ENCODE results near the gene AIF1.

The AIF1 gene

DNA sequence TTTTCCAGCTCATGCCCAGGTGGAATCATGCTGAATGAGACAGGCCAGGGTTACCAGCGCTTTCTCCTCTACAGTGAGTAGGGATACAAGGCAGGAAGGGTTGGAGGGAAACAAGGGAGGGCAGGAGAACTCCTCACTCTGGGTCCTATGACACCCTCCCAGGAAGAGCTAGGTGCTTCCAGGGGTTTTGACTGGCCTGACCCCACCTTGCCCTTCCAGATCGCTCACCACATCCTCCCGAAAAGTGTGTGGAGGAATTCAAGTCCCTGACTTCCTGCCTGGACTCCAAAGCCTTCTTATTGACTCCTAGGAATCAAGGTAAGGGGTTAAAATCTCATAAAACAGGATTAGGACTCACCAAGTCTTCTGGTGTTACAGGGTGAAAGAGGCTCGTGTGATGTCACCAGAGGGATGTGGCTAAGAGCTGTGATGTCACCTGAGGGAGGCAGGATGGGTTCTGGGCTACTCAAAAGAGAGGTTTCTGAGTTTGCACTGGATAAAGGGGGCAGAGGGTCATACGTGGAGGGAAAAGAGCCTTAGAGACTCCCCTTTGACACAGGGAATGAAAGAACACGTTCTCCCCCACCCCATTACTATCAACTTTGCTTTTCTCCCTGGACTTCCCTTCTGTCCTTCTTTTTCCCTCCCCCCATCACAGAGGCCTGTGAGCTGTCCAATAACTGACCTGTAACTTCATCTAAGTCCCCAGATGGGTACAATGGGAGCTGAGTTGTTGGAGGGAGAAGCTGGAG lies 42.5 kb downstream of the AIF1 start:
- TF ChIP-seq GATA3 (IDR thresholded peaks at IDR 0.05; ENCODE audit: low read depth, low read length) = no peak
- no peak for TF ChIP-seq GATA2 (IDR thresholded peaks at IDR 0.05; ENCODE audit: low read depth, low read length)

DNA sequence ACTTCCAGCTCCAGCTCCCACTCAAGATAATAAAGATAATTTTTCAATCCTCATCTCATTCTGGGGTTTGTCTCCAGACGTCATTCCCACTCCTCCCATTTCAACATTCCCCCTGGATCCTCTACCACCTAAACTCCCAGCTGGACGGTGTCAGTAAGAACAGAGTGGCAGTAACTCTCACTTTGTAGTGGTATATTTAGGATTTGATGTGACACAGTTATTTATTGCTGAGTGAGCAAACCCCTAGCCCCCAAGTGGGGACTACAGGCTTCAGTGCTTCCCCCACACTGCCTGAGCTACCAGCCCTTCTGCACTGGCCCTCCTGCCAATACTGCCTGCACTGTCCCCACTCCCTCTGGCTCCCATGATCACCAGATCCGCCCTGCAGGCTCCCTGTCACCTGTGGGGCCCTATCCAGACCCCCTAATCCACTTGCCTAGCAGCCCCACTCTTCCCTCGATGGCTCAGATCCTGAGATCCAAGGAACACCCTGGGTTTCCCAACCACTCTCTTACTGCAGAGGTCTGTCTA lies 43.2 kb downstream of the AIF1 start:
- TF ChIP-seq GATA2 (IDR thresholded peaks at IDR 0.05; ENCODE audit: low read depth, low read length) (no peak), GATA3 (IDR thresholded peaks at IDR 0.05; ENCODE audit: low read depth, low read length) (no peak)

DNA sequence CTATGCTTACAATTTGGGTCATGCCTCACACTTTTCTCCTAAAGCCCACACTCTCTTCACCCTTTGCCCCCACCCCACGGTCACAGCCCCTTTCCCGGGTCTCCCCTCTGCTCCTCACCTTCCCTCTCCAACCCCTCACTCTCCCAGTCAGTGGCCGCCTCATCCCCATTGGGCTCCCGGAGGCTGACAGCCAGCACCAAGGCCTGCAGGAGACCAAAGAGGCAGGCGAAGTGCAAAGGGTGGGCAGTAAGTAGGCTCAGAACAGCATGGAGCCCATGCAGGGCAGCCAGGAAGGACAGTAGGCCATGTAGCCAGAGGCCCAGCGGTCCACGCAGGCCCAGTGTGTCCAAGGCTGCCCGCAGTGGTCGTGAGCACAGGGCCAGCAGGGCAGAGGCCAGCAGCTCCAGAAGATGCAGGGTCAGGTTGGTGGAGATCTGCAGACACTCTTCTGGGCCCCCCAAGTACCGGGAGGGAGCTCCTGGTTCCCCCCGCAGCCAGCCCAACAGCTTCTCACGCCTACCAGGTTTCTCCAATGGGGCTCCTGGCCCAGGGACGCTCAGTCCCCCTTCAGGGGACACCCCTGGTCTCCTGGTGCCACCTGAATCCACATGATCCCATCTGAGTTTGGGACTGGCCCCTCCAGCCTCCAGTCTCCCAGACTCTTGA lies 44.1 kb downstream of the AIF1 start:
- TF ChIP-seq GATA3 (IDR thresholded peaks at IDR 0.05; ENCODE audit: low read depth, low read length) = no peak
- TF ChIP-seq GATA2 (IDR thresholded peaks at IDR 0.05; ENCODE audit: low read depth, low read length) = no peak

DNA sequence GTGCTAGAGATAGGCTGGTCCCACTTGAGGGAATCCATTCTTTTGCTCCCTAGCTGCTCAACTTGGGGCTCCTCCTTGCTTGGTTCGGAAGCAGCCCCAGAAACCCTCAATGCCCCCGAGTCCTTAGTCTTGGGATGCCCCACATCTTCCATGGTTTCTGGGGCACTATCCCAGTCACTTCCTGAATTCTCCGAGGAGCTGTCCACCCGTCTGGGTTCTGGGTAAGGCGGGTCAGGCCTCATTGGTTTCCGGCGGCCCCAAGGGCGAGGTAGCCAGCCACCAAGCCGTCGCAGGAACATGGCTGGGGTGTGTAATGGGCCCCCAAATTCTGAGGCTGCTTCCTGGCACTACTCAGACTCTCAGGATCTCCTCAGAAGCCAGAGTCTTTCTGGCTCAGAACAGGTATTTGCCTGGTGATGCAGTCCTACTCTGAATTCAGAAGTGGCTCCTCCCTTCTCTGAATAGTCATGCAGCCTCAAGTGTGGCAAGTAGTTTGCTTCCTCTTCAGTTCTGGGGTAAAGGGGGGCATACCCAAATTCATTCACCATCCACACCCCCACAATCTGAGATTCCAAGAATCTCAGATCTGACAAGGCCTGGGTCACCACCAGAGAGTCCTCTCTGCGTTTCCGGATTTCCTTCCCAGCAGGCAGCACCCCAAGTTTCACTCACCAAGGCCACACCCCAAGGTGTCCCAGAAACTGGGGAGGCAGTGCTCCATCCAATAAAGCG lies 44.8 kb downstream of the AIF1 start:
- TF ChIP-seq GATA3 (IDR thresholded peaks at IDR 0.05; ENCODE audit: low read depth, low read length) = no peak

DNA sequence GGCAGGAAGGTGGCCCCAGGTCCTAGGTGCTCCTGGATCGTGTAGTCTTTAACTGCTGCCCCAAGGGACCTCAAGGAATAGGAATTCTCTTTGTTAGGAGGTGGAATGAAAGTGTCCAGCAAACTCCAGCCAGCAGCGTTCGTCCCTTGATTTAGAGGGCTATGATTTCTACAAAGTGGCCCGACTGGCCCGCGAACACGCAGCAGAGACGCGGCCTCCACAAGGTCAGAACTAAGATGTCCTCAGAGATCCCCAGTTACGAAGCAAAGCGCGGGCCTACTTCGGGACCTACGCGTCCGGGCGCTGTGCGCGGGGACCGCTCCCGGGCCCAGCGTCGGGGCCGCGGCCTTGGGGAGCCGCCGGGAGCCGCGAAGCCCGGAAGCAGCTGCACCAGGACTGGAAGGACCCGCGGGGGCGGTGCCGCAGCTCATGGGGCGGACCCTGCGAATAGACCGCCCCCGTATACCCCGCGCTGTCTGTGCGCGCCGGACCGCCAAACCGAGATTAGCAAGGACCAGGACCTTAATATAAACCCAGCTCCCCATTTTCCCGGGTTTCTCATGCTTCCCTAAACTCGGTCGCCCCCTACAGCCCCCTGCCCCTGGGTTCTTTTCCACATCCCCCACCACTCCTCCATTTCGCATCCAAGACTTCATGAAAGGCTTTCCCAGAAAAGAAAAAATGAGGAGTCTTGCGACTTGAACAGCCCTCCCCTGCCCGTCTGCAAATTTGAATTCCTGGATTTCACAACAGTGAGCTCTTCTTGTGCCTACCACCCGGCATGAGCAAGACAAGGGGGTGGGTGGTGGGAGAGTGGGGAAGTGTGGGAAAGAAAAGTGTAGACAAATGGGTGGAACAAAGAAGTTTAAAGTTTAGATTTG lies 45.6 kb downstream of the AIF1 start, which contains the start of gene C6orf47:
Gene C6orf47 (minus strand): TSS at position 398 of the 881 bp plus-strand sequence. CDS start 831 bp downstream, outside the sequence.
- TF ChIP-seq GATA3 (IDR thresholded peaks at IDR 0.05; ENCODE audit: low read depth, low read length) (no peak), GATA2 (IDR thresholded peaks at IDR 0.05; ENCODE audit: low read depth, low read length) (no peak)

DNA sequence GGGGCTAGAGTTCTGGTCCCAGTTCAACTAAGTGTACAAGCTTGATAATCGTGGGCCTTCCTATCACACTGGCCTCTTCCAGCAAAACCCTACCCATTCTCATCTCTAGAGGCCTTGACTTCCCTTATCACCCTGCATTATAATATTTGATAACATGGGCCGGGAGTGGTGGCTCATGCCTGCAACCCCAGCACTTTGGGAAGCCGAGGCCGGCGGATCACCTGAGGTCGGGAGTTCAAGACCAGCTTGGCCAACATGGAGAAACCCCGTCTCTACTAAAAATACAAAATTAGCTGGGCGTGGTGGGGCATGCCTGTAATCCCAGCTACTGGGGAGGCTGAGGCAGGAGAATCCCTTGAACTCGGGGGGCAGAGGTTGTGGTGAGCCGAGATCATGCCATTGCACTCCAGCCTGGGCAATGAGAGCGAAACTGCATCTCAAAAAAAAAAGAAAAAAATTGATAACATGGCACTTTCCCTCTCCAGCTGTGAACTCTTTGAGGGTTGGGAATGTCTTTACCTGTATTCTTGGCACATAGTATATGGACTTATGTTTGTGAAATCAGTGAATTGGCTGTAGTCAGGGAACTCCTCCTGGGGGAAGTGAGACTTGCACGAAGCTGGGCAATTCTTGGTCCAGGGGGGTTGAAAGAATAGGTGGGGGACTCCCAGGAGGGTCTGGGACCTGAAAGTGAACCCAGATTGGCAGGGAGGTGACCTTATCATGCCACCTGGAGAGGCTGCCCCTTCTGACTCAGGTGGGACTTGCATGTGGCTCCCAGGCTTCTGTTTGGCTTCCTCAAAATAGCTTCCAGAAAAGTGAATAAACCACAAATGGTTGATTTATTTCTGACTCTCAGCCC lies 46.5 kb downstream of the AIF1 start:
- TF ChIP-seq GATA3 (IDR thresholded peaks at IDR 0.05; ENCODE audit: low read depth, low read length) (no peak), GATA2 (IDR thresholded peaks at IDR 0.05; ENCODE audit: low read depth, low read length) (no peak)

DNA sequence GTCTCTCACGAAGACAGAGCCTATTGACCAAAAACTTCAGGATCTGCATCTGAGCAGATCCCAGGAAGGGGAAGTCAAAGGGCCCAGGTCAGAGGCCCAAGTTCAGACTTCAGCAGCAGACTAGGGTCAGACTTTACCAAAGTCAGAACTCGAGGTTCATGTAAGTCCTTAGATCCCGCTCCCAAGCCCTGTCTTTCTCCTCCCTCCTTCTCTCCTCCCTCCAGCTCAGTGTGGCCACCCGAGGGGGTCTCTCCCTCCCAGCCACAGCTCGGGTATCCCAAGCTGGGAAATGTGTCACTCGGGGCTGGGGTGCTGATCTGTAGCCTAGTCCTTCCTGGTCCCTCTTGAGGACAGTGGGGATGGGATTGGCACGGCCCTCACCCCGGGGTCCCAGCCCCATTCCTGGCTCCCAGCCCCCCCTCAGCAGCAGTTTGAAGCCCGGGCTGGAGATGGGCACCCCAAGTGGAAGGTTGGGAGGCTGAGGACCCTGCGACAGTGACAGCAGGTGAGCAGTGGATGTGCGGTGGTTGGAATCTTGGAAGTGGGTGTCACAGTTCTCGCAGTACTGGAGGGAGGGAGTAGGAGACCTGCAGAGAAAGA lies 47.2 kb downstream of the AIF1 start:
- TF ChIP-seq GATA2 (IDR thresholded peaks at IDR 0.05; ENCODE audit: low read depth, low read length) = no peak
- no peak for TF ChIP-seq GATA3 (IDR thresholded peaks at IDR 0.05; ENCODE audit: low read depth, low read length)

DNA sequence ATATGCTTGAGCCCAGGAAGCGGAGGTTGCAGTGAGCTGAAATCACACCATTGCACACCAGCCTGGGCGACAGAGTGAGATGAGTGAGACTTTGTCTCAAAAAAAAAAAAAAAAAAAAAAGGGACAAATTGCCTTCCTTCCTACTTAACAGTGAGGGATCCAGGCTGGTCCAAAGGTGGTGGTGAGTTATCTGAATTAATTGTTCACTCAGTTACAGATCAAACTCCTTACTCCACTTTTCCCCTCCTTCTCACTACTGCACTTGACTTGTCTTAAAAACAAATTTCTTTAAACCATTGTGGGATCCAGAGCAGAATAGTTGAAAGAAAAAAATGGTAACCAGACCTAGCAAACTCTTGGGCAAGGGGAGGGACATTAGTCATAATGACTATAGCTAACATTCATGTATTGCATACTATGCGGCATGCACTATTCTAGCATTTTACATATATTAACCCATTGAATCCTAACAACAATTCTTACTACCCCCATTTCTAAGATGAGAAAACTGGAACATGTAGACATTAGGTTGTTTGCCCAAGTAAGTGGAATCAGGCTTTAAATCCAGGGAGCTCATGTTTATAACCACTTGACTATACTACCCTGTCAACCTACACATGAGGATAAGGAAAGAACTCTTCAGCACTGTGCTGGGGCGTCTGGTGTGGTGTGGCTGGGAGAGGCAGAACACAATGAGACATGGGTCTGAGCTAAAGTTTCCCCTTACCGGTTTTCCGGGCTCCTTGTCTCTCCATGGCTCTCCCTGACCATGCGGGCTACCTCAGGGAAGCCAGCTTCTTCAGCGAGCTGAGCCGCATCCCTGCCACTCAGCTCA lies 48.3 kb downstream of the AIF1 start:
- TF ChIP-seq GATA3 (IDR thresholded peaks at IDR 0.05; ENCODE audit: low read depth, low read length) (no peak), GATA2 (IDR thresholded peaks at IDR 0.05; ENCODE audit: low read depth, low read length) (no peak)

DNA sequence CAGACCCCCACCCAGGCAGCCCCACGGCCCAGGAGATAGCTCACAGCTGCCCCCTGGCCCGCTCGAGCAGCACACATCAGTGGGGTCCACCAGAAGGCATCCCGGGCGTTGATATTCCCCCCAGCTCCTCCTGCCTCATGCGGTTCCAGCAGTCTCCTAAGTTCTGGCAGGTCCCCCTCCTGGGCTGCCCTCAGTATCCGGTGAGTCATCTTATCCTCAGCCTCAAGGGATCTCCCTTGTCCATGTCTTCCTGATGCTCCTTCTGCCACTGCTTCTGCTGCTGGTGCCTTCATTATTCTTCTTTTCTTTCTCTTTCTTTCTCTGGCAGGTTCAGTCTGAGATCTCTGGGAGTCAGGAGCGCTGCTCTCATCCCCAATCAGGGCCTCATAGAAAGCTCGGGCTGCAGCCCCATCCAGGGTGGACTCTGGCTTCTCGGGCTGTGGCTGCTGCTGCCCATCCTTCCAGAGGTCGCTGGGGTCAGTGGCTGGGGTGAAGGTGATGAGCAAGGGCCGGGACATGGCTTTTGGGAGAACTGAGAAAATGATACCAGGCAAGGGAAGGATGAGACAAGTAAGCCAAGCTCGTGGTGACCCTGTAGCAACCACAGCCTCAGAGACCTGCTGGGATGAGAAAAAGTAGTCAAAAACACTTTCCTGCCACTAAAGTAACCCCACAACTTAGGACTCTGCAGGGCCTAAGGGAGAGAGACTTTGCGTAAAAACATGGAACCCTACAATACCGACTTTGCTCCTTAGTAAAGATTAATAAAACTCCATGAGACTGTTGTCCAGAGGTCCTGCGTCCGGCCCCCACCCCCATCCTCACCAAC lies 49.1 kb downstream of the AIF1 start:
- TF ChIP-seq GATA3 (IDR thresholded peaks at IDR 0.05; ENCODE audit: low read depth, low read length) (no peak), GATA2 (IDR thresholded peaks at IDR 0.05; ENCODE audit: low read depth, low read length) (no peak)

DNA sequence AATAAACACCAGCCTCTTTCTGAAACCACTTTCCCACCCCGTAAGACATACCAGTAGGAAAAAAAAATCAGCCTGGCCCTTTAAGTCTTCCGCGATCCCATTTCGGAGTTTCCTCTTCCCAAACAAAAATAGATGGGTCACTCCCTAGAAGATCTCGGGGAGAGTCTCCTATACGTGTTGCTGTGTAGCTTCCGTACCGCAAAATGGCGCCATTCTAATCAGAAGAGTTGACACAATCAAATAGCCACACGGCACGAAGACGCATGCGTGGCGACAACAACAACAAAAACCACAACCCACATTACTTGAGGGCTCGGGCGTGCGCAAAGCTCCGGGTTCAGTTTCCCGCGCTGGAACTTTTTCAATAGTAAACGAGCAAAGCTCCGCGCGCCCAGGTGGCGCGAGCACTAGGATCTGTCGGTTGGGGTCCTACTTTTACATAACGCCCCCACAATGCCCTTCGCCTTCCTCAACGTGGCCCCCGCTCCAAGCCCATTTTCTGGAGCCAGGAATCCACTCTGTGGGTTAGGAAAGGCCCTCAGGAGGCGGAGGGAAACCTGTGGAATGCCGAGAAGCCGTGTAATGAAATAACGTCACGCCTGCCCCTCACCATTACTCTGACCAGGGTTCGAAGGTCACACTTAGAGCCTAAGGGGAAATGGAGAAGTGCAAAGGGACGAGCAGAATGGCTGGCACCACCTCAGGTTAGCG lies 49.9 kb downstream of the AIF1 start, which contains the start of gene GPANK1:
Gene GPANK1 (minus strand): TSS at position 208 of the 711 bp plus-strand sequence. CDS start 519 bp downstream, outside the sequence.
- no peak for TF ChIP-seq GATA2 (IDR thresholded peaks at IDR 0.05; ENCODE audit: low read depth, low read length)
- TF ChIP-seq GATA3 (IDR thresholded peaks at IDR 0.05; ENCODE audit: low read depth, low read length) = no peak

Measured in SH-SY5Y (cell line).